ENCODE measurements around the gene SLIT3.
"Not testable (repeated sequence)": the region's sequence is repeated elsewhere in the genome, so short reads cannot be mapped to it uniquely, and the experiment has no call there.

Gene SLIT3

GRCh38 chr5:169128679-169129078 is 172.3 kb downstream of the SLIT3 start:
- Mint-ChIP-seq H3K27me3 (no peaks in the 10 kb centered on the region), H3K4me1 (no peaks in the 10 kb centered on the region), H3K9me3 (peaks cover 0 to 1% of the 10 kb centered on the region in 2 donors), H3K36me3 (no peaks in the 10 kb centered on the region), H3K4me3 (no peak overlapping the region), H3K27ac (no peak overlapping the region)
- ATAC-seq (replicated peaks), result no peak
- DNase-seq, result no peak

- no peak for ATAC-seq (replicated peaks)
- no peak for DNase-seq
Measured at GRCh38 chr5:169127431-169127830, 173.5 kb downstream of the SLIT3 start.

GRCh38 chr5:169126481-169127021 is 174.4 kb downstream of the SLIT3 start:
- H3K9me3 Mint-ChIP-seq, result peaks cover 2 to 3% of the 10 kb centered on the region in 2 donors
- no peaks in the 10 kb centered on the region for H3K4me1 Mint-ChIP-seq
- H3K27ac Mint-ChIP-seq, result no peak overlapping the region
- no peak for ATAC-seq (replicated peaks)
- DNase-seq, result no peak
- no peaks in the 10 kb centered on the region for H3K36me3 Mint-ChIP-seq
- no peaks in the 10 kb centered on the region for H3K27me3 Mint-ChIP-seq
- no peak overlapping the region for H3K4me3 Mint-ChIP-seq

More at GRCh38 chr5:169127431-169127830, 173.5 kb downstream of the SLIT3 start:
- Mint-ChIP-seq H3K27me3 (no peaks in the 10 kb centered on the region), H3K4me3 (no peak overlapping the region), H3K27ac (no peak overlapping the region), H3K4me1 (no peaks in the 10 kb centered on the region), H3K36me3 (no peaks in the 10 kb centered on the region), H3K9me3 (peaks cover 2 to 3% of the 10 kb centered on the region in 2 donors)

GRCh38 chr5:169125571-169125970 is 175.4 kb downstream of the SLIT3 start:
- H3K4me1 Mint-ChIP-seq, result no peaks in the 10 kb centered on the region
- DNase-seq, result no peak
- H3K27ac Mint-ChIP-seq, result no peak overlapping the region
- ATAC-seq (replicated peaks), result no peak
- H3K27me3 Mint-ChIP-seq, result no peaks in the 10 kb centered on the region
- H3K4me3 Mint-ChIP-seq, result no peak overlapping the region
- H3K9me3 Mint-ChIP-seq, result peaks cover 2 to 3% of the 10 kb centered on the region in 2 donors
- no peaks in the 10 kb centered on the region for H3K36me3 Mint-ChIP-seq

- no peaks in the 10 kb centered on the region for H3K4me1 Mint-ChIP-seq
- no peaks in the 10 kb centered on the region for H3K27me3 Mint-ChIP-seq
- no peaks in the 10 kb centered on the region for H3K36me3 Mint-ChIP-seq
- no peak for DNase-seq
- no peak overlapping the region for H3K27ac Mint-ChIP-seq
- H3K4me3 Mint-ChIP-seq, result no peak overlapping the region
- peaks cover 2 to 3% of the 10 kb centered on the region in 2 donors for H3K9me3 Mint-ChIP-seq
- no peak for ATAC-seq (replicated peaks)
Measured at GRCh38 chr5:169122951-169123350, 178.0 kb downstream of the SLIT3 start.

GRCh38 chr5:169121630-169122420 is 179.1 kb downstream of the SLIT3 start:
- ATAC-seq (replicated peaks) (no peak), DNase-seq (no peak)
- no peak overlapping the region for H3K27ac Mint-ChIP-seq
- H3K9me3 Mint-ChIP-seq, result peaks cover 2 to 3% of the 10 kb centered on the region in 2 donors
- no peaks in the 10 kb centered on the region for H3K36me3 Mint-ChIP-seq
- H3K4me3 Mint-ChIP-seq, result no peak overlapping the region
- no peaks in the 10 kb centered on the region for H3K4me1 Mint-ChIP-seq
- H3K27me3 Mint-ChIP-seq, result no peaks in the 10 kb centered on the region

GRCh38 chr5:169119288-169120048 is 181.5 kb downstream of the SLIT3 start:
- no peak for ATAC-seq (replicated peaks)
- Mint-ChIP-seq H3K4me3 (no peak overlapping the region), H3K4me1 (no peaks in the 10 kb centered on the region), H3K9me3 (peaks cover 2 to 3% of the 10 kb centered on the region in 2 donors), H3K27me3 (no peaks in the 10 kb centered on the region), H3K36me3 (no peaks in the 10 kb centered on the region), H3K27ac (no peak overlapping the region)
- no peak for DNase-seq

GRCh38 chr5:169116961-169117461 is 183.9 kb downstream of the SLIT3 start:
- no peak overlapping the region for H3K27ac Mint-ChIP-seq
- H3K36me3 Mint-ChIP-seq, result no peaks in the 10 kb centered on the region
- ATAC-seq (replicated peaks) (no peak), DNase-seq (no peak)
- H3K4me1 Mint-ChIP-seq, result no peaks in the 10 kb centered on the region
- no peaks in the 10 kb centered on the region for H3K27me3 Mint-ChIP-seq
- H3K4me3 Mint-ChIP-seq, result no peak overlapping the region
- H3K9me3 Mint-ChIP-seq, result no peaks in the 10 kb centered on the region

GRCh38 chr5:169115461-169116124 is 185.3 kb downstream of the SLIT3 start:
- Mint-ChIP-seq H3K36me3 (no peaks in the 10 kb centered on the region), H3K4me3 (no peak overlapping the region), H3K9me3 (peaks cover 3 to 5% of the 10 kb centered on the region in 2 donors), H3K27ac (no peak overlapping the region), H3K27me3 (no peaks in the 10 kb centered on the region), H3K4me1 (no peaks in the 10 kb centered on the region)
- DNase-seq (no peak), ATAC-seq (replicated peaks) (no peak)

- DNase-seq, result no peak
- no peak overlapping the region for H3K27ac Mint-ChIP-seq
- no peaks in the 10 kb centered on the region for H3K27me3 Mint-ChIP-seq
- H3K9me3 Mint-ChIP-seq, result peaks cover 5% of the 10 kb centered on the region in 2 donors
- no peaks in the 10 kb centered on the region for H3K36me3 Mint-ChIP-seq
- H3K4me3 Mint-ChIP-seq, result no peak overlapping the region
- no peaks in the 10 kb centered on the region for H3K4me1 Mint-ChIP-seq
- ATAC-seq (replicated peaks), result no peak
Measured at GRCh38 chr5:169114466-169115065, 186.4 kb downstream of the SLIT3 start.

GRCh38 chr5:169112016-169112415 is 188.9 kb downstream of the SLIT3 start:
- no peak overlapping the region for H3K4me3 Mint-ChIP-seq
- DNase-seq, result no peak
- ATAC-seq (replicated peaks), result no peak
- no peaks in the 10 kb centered on the region for H3K27me3 Mint-ChIP-seq
- no peaks in the 10 kb centered on the region for H3K36me3 Mint-ChIP-seq
- H3K9me3 Mint-ChIP-seq, result peaks cover 5% of the 10 kb centered on the region in 2 donors
- no peak overlapping the region for H3K27ac Mint-ChIP-seq
- H3K4me1 Mint-ChIP-seq, result no peaks in the 10 kb centered on the region

- H3K36me3 Mint-ChIP-seq, result no peaks in the 10 kb centered on the region
- H3K4me3 Mint-ChIP-seq, result no peak overlapping the region
- DNase-seq (no peak), ATAC-seq (replicated peaks) (no peak)
- no peaks in the 10 kb centered on the region for H3K27me3 Mint-ChIP-seq
- H3K9me3 Mint-ChIP-seq, result peaks cover 5 to 7% of the 10 kb centered on the region in 2 donors
- no peak overlapping the region for H3K27ac Mint-ChIP-seq
- H3K4me1 Mint-ChIP-seq, result no peaks in the 10 kb centered on the region
Measured at GRCh38 chr5:169106911-169107706, 193.8 kb downstream of the SLIT3 start.

- H3K27me3 Mint-ChIP-seq; H3K4me1 Mint-ChIP-seq; H3K4me3 Mint-ChIP-seq; H3K36me3 Mint-ChIP-seq; H3K27ac Mint-ChIP-seq; ATAC-seq (replicated peaks); DNase-seq; H3K9me3 Mint-ChIP-seq: not testable (repeated sequence)
Measured at GRCh38 chr5:169105582-169105981, 195.4 kb downstream of the SLIT3 start.
